HG03520 (cell line): ENCODE measurements around the gene ERFE.

Experiments used
- ATAC-seq: cut with Tn5 transposase; IDR thresholded peaks from one replicate; pipeline ENCODE4 v1.9.1; 2021; ENCODE audit warnings: mild to moderate bottlenecking, moderate library complexity; ENCODE audit not compliant: unreplicated experiment

ERFE gene

DNA sequence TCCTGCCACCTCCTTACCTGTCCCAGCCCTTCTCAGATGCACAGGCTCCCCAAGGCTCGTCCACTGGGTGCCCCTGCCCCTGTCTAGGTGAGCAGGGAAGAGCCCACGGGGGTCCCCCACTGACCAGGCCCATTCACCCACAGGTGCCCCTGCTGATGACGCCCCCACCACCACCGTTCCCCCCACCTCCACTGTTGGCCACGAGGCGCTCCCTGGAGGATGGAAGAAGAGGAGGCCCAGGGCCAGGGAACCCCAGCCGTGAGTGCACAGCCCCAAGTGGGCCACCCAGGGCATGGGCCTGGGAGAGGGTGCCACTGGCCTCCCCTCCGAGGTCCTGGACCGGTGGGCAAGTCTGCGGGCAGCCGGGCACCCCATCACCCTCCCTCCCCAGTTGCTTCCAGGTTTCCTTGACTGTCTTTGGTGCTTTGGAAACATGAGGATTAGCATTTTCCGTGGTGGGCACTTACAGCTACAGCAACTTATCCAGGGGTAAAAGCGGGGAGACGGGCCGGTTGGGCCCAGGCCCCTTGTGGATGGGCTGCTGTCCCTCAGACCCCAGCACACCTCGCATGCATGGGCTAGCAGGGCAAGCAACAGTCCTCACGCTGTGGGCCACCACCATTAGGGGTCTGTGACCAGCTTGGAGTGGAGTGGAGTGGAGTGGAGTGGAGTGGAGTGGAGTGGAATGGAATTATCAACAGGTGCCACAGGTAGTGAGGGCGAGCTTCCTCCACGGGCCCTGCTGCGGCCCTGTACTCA lies 33.5 kb upstream of the ERFE start:
- ATAC-seq, result no peak

DNA sequence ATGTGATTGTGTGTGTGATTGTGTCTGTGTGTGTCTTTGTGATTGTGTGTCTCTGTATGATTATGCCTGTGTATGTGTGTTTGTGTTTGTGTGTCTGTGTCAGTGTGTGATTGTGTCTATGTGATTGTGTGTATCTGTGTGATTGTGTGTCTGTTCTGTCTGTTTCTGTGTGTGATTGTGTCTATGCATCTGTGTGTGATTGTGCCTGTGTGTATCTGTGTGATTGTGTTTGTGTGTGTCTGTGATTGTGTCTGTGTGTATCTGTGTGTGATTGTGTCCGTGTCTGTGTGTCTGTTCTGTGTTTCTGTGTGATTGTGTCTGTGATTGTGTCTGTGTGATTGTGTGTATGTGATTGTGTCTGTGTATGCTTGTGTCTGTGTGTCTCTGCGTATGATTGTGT lies 32.4 kb upstream of the ERFE start:
- no peak for ATAC-seq

DNA sequence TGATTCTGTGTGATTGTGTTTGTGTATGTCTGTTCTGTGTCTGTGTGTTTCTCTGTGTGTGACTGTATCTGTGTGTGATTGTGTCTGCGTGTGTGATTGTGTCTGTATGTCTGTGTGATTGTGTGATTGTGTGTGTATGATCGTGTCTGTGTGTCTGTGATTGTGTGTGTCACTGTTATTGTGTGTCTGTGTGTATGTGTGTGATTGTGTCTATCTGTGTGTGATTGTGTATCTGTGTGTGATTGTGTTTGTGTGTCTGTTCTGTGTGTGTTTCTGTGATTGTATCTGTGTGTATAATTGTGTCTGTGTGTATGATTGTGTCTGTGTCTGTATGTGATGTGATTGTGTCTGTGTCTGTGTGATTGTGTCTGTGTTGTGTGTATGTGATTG lies 32.0 kb upstream of the ERFE start:
- ATAC-seq, result no peak

DNA sequence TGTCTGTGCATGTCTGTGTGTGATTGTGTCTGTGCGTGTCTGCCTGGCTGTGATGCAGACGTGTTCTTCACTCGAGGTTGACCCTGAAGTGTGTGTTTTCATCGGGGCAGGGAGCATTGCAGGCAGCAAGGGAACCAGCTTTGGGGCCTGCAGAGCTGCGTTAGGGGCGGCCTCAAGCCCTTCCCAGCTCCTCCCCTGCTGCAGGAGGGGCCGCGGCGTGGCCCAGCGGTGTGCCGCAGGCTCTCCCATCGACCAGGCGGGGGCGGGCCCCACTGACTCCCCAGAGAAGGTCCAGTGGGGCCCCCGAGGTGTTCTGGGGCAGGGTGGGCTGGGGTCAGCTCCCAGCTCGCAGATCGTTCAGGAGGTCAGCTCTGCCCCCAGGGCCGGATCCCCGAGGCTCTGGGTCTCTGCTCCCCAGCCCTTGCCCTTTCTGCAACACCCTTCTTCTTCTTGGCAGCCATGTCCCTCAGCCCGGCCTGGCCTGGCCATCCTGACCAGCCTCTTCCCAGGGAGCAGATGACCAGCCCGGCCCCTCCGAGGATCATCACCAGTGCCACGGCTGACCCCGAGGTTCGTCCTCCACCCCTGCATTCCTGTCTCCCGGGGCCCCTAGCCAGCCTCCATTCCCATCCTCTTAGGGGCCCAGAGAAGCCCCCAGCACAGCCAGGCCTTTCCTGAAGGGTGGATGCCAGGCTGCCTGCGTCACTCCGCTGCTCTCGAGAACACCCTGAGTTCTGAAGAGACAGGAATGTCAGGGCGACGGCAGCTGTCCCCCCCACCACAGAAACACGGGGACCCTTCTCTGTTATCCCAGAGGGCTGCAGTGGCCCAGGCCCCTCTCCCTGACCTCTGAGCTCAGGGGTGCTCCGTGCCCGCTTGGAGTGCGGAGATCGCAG lies 31.4 kb upstream of the ERFE start:
- no peak for ATAC-seq

DNA sequence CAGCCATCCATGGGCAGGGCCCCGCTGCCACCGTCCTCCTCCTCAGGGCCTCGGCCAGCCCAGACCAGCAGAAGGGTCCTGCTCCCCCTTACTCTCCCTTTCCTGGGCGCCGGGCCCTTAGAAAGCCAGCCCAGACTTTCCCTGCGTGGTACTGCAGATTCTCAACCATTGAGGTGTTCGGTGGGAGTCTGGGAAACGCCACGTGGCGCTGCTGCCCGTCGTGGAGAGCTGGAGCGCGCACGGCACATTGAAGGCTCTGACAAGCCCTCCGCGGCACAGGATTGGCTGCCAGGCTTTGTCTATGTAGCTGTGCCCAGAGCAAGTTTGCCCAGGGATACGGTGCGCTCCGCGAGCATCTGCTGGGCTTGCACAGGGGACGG lies 30.7 kb upstream of the ERFE start:
- no peak for ATAC-seq

DNA sequence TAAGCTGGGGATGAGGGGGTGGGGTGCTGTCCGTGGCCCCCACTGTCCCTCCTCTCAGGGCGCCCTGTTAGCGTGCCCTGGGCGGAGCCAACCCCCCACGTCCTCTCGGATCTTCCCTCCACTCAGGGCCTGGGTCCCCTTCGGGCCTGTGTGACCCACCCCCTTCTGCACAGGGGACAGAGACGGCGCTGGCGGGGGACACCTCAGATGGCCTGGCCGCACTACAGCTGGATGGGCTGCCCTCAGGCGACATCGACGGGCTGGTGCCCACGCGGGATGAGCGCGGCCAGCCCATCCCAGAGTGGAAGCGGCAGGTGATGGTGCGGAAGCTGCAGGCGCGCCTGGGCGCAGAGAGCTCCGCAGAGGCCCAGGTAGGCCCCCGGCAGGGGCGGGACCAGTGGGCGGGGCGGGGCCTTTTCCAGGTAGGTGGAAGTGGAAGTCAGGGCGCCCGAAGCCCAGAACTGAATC lies 30.2 kb upstream of the ERFE start:
- no peak for ATAC-seq

DNA sequence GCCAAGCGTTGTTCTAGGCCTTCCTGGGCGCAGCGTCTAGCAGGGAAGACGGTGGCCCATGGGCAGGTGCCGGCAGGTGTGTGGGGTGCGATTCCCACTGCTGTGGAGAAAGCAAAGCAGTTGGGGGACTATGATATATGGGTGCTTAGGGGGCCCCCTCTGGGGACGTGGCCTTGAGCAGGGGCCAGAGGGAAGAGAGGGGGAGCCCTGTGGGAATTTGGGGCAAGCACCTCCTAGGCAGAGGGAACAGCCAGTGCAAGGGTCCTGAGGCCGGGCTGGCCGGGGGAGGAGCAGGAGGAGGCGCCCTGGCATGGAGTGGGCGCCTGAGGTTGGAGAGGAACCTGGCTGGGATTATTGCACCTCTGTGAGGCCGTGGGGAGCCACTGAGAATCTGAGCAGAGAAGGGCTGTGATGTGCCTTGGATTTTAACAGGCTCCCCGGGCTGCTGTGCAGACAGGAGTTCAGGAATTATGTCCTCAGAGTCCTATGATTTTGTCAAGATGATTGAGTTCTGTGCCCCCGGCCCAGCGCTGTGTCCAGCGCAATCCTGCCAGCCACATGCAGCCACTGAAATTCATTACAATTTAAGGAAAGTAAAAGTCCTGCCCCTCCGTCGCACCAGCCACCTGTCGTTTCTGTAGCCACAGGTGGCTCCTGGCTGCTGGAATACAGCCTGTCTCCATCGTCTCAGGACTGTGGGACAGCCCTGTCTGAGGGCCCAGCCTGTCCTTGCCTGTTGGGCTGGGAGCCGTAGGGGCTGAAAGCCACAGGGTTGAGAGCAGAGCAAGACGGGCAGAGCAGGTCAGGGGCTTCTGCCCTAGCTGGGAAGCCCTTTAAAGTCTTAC lies 29.4 kb upstream of the ERFE start:
- ATAC-seq, result no peak

DNA sequence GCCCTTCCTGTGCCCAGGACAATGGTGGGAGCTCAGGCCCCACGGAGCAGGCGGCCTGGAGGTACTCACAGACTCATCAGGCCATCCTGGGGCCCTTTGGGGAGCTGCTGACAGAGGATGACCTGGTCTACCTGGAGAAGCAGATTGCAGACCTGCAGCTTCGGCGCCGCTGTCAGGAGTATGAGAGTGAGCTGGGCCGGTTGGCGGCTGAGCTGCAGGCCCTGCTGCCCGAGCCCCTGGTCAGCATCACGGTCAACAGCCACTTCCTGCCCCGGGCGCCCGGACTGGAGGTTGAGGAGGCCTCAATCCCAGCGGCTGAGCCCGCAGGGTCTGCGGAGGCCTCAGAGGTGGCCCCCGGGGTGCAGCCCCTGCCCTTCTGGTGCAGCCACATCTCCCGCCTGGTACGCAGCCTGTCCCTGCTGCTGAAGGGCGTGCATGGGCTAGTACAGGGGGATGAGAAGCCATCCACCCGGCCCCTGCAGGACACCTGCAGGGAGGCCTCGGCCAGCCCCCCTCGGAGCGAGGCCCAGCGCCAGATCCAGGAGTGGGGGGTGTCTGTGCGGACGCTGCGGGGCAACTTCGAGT lies 28.6 kb upstream of the ERFE start:
- no peak for ATAC-seq

DNA sequence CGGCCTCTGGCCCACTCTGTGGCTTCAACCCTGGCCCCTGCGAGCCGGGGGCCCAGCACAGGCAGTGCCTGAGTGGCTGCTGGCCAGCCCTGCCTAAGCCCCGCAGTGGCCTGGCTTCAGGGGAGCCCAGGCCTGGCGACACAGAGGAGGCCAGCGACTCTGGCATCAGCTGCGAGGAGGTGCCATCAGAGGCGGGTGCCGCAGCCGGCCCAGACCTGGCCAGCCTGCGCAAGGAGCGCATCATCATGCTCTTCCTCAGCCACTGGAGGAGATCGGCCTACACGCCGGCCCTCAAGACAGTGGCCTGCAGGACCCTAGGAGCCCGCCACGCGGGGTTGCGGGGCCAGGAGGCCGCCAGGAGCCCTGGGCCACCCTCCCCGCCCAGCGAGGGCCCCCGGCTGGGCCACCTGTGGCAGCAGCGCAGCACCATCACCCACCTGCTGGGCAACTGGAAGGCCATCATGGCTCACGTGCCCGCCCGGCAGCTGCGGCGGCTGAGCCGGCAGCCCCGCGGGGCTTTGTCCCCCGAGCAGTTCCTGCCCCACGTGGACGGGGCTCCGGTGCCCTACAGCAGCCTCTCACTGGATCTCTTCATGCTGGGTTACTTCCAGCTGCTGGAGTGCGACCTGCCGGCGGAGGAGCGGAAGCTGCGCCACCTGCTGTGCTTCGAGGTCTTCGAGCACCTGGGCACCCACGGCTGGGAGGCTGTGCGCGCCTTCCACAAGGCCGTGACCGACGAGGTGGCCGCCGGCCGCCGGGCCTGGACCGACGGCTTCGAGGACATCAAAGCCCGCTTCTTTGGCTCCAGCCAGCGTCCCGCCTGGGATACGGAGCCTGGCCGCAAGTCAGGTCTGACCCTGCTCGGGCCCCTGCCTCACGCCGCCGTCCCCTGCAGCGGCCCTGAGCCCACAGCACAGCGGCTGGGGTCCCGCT lies 27.8 kb upstream of the ERFE start:
- no peak for ATAC-seq

DNA sequence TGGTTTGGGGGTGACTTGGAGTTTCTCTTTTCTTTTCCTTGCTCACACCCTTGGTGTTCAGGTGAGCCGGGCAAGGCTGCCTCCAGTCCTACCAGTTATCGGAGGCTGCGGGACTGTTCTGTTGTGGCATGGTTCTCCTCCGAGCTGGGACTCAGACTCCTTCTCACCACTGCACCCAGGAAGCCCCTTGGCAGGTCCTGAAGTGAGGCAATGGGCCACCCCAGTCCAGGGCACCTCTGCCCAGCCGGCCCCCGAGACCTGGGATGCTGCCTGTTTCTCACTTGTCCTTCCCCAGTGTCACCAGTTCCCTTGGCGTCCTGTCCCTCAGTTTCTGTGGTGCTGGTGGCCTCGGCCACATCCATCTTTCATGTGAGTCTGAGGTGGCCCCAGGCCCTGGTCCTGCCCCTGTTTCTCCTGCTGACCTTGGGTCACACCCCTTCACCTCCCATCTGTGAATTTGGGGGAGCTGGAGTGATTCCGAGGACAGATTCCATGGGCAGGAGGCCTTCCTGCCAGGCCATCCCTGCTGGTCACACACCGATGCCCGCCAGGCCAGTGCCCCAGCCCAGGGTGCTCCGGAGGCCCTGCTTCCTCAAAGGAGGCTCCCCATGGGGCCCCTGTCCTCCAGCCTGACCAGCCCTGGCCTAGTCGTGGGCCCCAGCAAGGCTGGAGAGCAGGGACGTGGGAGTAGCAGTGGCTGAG lies 26.9 kb upstream of the ERFE start:
- ATAC-seq, result no peak

DNA sequence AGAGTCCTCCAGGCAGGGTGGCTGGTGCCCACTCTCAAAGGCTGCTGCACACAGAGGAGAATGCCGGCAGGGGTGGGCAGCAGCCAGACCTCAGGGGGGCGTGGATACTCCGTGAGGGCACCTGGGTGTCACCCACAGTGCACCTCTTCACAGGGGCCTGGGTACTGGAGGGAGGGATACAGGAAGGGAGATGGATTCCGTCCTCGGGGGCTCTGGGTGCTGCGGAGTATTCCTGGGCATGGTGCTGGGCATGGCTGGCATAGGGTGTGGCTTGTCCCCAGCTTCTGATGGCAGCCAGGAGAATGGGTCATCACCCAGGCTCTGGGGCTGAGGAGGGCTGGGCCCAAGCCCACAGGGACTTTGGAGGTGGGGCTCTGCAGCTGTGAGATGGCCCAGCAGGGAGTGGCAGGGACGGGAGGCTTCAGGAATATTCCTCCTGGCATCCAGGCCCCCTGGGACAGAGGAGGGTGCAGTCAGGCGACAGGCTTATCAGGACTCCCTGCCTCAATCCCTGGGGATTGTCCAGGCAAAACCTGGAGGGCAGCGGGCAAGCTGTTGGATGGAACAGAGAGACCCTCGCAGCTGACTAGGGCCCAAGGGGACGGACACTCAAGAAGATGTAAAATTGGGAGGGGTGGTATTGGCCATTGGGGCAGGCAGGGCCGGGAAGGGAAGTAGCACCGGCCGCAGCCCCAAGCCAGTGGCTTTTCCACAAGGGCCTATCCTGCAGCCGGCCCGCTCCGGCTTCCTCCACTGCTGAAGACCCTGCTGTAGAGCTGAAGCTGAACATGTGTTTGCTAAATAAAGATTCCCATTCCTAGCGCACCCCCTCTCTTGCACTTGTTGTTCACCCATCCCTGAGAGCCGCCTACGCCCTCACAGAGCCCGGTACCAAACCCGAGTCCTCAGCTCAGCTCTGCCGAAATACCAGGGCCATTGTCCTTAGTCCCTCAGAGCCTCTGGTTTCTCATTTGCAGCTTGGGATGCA lies 26.0 kb upstream of the ERFE start:
- no peak for ATAC-seq

DNA sequence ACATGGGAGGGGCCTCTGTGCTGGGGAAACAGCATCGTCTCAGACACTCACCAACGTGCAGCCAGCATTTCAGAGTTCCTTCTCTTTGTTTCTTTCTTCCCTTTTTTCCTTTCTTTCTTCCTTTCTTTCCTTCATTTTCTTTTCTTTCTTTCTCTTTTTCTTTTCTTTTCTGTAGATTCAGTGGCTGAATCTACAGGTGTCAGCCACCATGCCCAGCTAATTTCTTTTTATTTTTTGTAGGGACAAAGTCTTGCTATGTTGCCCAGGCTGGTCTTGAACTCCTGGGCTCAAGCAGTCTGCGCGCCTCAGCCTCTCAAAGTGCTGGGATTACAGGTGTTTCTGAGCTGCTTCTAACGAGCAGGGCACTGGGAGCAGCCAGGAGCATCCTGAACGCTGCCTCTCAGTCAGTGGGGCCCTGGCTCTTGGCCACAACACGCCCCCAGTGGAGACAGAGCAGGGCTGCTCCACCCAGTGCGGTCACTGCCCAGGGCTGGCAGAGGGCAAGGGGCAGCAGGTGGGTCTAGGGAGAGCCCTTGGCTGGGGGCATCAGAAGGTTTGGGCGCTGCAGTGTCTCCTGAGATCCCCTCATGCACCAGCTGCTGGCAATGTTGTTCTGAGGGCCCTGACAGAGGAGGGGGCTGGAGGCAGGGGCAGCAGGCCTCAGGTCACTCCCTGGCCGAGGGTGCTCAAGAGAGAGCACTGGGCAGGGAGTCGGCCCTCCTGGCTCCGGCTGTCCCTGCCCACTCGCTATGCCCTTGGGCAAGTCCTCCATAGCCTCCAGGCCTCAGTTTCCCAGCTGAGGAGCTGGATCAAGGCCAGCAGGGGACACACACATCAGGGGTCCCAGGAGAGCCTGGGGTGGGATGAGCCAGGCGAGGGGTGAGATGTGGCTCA lies 25.0 kb upstream of the ERFE start:
- no peak for ATAC-seq

DNA sequence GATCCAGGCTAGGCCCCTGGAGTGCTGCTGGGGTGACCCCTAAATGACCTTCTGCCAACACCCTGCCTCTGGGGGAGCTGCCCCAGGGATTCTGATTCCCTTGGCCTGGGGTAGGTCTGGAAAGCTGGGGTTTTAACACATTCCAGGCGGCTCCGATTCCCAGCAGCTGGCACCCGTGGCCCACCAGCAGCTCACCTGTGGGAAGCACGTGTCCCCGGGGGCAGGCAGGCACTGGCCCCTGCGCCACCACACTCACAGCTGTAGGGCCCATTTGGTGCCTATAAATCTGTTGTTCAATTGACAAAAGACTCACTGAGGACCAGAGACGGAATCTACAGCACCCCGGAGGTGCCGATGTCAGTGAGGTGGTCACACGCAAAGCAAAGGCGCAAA lies 24.4 kb upstream of the ERFE start:
- ATAC-seq, result no peak

DNA sequence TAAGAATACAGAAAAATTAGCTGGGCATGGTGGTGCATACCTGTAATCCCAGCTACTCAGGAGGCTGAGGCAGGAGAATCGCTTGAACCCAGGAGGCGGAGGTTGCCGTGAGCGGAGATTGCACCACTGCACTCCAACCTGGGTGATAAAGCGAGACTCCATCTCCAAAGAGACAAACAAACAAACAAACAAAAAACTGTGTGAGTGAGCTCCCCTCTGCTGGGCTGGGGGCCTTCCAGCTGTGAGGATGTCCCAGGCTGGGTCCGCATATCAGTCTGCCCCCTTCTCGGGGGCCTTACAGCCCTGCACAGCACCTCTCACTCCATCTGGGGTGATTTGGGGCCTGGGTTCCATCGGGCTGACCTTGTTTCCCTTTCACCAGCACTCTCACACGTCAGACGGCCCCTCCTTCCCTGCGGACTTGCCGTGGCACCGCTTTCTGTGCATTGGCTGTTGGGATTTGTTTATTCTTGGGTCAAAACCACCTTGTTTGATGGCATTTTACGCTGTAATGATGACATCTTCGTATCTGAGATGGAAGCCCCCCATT lies 23.1 kb upstream of the ERFE start:
- ATAC-seq, result no peak

DNA sequence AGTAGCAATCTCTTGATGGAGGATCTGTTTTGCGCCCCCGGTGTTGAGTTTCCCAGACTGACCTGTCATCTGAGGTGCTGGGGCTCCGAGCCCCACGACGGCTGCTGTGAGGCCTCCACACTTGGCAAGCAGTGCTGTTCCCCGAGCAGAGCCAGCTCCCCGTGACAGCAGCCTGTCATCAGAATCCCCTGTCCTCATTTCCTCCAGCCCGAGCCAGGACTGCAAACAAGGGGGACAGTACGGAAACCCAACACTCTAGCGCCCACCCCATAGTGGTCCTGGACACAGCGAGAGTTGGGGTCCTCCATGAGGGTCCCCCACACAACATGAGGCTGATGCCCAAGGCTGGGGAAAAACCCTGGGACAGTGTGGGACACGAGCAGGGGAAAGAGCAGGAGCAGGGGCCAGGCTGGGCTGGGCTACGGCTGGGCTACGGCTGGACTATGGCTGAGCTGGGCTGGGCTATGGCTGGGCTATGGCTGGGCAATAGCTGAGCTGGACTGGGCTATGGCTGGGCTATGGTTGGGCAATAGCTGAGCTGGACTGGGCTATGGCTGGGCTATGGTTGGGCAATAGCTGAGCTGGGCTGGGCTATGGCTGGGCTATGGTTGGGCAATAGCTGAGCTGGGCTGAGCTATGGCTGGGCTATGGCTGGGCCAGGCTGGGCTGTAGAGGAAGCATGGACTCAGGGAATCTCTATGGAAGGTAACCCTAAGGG lies 21.8 kb upstream of the ERFE start:
- ATAC-seq, result no peak

DNA sequence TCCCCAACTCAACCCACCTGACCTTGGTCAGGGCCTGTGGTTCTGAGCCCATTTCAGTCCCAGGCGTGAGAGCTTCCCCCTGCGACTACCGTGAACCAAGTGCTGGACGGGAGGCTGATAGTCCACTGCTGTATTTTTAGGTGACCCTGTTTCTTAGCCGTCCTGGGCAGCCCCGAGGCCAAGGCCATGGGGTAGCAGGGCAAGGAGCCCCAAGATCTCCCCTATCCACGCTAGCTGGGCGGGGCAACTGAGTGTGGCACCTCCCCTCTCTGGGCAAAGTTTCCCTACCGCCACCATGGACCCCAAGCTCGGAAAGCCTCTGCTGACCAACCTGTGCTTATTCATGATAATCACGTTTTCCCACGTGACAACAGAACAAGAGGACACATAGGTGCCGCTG lies 20.9 kb upstream of the ERFE start:
- no peak for ATAC-seq
